Stomach (tissue), 19 donors: ENCODE results near the gene OVOL2. TPM values are rescaled to one million over a fixed set of nuclear protein-coding genes. Genes with fewer than 3 reads are reported as not detected.
A peak's percentile ranks its signal among the peaks of the same experiment; 100 is the strongest.
"Not testable (repeated sequence)": the region's sequence is repeated elsewhere in the genome, so short reads cannot be mapped to it uniquely, and the experiment has no call there.

ENCODE experiments used
- DNase-seq, 2 donors: peaks; one replicate each; pipeline versions ENCODE4 v3.0.0 to v3.0.0-alpha.2; 2013 to 2019
- H3K27ac ChIP-seq, 5 donors: fragments of 200-600 bp in 4 of 5; sonication (generic) in 4 of 5; one replicate each; pipeline ENCODE4 v1.5.1; 2013 to 2019; ENCODE audit warnings: mild to moderate bottlenecking in 1 of 5, moderate library complexity in 1 of 5
- H3K27me3 ChIP-seq, 3 donors: fragments of 200-600 bp; sonication (generic); one replicate each; pipeline ENCODE4 v1.5.1; 2017 to 2019; ENCODE audit warnings: mixed run types in 1 of 3
- H3K36me3 ChIP-seq, 4 donors: fragments of 200-600 bp; sonication (generic); 1 replicate in 3 of 4; 2 replicates in 1 of 4; pipeline ENCODE4 v1.5.1; 2016 to 2019
- H3K4me1 ChIP-seq, 4 donors: fragments of 200-600 bp; sonication (generic); one replicate each; pipeline ENCODE4 v1.5.1; 2016 to 2019
- H3K4me3 ChIP-seq, 4 donors: fragments of 200-600 bp; sonication (generic) in 3 of 4; one replicate each; pipeline ENCODE4 v1.5.1; 2016 to 2019; ENCODE audit warnings: mild to moderate bottlenecking in 1 of 4
- H3K9me3 ChIP-seq, 4 donors: fragments of 200-600 bp; sonication (generic); one replicate each; pipeline ENCODE4 v1.5.1; 2016 to 2019
- CTCF ChIP-seq, 7 experiments: fragments of 450-650 bp in 4 of 7; fragments of 200-600 bp in 3 of 7; sonication (generic) in 3 of 7; IDR thresholded peaks; one replicate each; pipeline ENCODE4 v1.5.1; 2016 to 2019; ENCODE audit warnings: antibody characterized with exemption in 7 of 7, control low read depth in 2 of 7, mild to moderate bottlenecking in 1 of 7
- EP300 ChIP-seq: sonication (generic); formaldehyde crosslinking; IDR thresholded peaks from one replicate; pipeline ENCODE4 v1.6.1; 2017; ENCODE audit warnings: antibody characterized with exemption
- POLR2A ChIP-seq, 4 donors: fragments of 450-650 bp; IDR thresholded peaks; one replicate each; pipeline ENCODE4 v1.6.1; 2016; ENCODE audit warnings: antibody characterized with exemption in 4 of 4, control low read depth in 2 of 4, mild to moderate bottlenecking in 1 of 4, moderate library complexity in 1 of 4
- POLR2AphosphoS5 ChIP-seq, 3 donors: sonication (generic); formaldehyde crosslinking; IDR thresholded peaks; one replicate each; pipeline ENCODE4 v1.6.1; 2016; ENCODE audit warnings: antibody characterized with exemption in 3 of 3
- WGBS, 5 donors: extraction: QIAGEN DNeasy Blood & Tissue Kit in 3 of 5; methylation state at CpG; one replicate each; pipeline versions ENCODE4 v1.1.5 to v1.1.7; 2013 to 2018; 5-methylcytosine and 5-hydroxymethylcytosine counted together
- intact Hi-C: fragments of 100-400 bp; cut with DNase I; formaldehyde crosslinking; loops from one replicate; pipeline ENCODE4 v1.15.1; 2023; ENCODE audit warnings: low total_unique reads
- long read RNA-seq, 10 donors: transcript quantifications; one replicate each; lab custom pipeline, GENCODE V29; 2026
- polyA plus RNA-seq, 3 donors: library from polyadenylated mRNA; stranded (reverse); fragments of 200-250 nt; gene quantifications; one replicate each; pipeline ENCODE4 v1.2.3, GENCODE V29; 2013
- total RNA-seq, 5 donors: library from RNA; depleted of rRNA; stranded (reverse); fragments of >200 nt; gene quantifications; one replicate each; pipeline versions ENCODE4 v1.1.0 to v1.2.3, GENCODE V29; 2014 to 2016
- donor health status: healthy with polysubstance abuse.
- donor health status: Bipolar disorder and iron deficiency.
- donor health status: healthy.

Gene OVOL2
- total RNA-seq (10 to 100 TPM; 10.7 to 58.3 (median 27.2) TPM), polyA plus RNA-seq (10 to 100 TPM in 1 of 3 donors, 1 to 10 TPM in 2; 5.0 to 16.0 (median 8.5) TPM)
- long read RNA-seq, donor 1, partial matches to known transcripts = 0 of 2 reads
- long read RNA-seq, donor 1, other reads (novel, unspliced or antisense) = 0 of 2 reads
- long read RNA-seq, donor 2, partial matches to known transcripts = 5 of 6 reads
- long read RNA-seq, donor 2, other reads (novel, unspliced or antisense) = 0 of 6 reads
- long read RNA-seq, donor 3 = 0 reads
- long read RNA-seq, donor 4 = 0 reads
- long read RNA-seq, donor 5, partial matches to known transcripts = 17 of 18 reads
- long read RNA-seq, donor 5, other reads (novel, unspliced or antisense) = 0 of 18 reads
- long read RNA-seq, donor 6, transcript OVOL2-201 (4 exons, 1,555 nt) = major isoform, 6 of 11 reads
- long read RNA-seq, donor 6, partial matches to known transcripts = 5 of 11 reads
- long read RNA-seq, donor 6, other reads (novel, unspliced or antisense) = 0 of 11 reads
- long read RNA-seq, donor 7, partial matches to known transcripts = 0 of 4 reads
- long read RNA-seq, donor 7, other reads (novel, unspliced or antisense) = 0 of 4 reads
- long read RNA-seq, donor 8, partial matches to known transcripts = 0 of 3 reads
- long read RNA-seq, donor 8, other reads (novel, unspliced or antisense) = 0 of 3 reads
- long read RNA-seq, donor 9, partial matches to known transcripts = 18 of 19 reads
- long read RNA-seq, donor 9, other reads (novel, unspliced or antisense) = 0 of 19 reads
- long read RNA-seq, donor 10, partial matches to known transcripts = 0 of 1 reads
- long read RNA-seq, donor 10, other reads (novel, unspliced or antisense) = 0 of 1 reads

DNA sequence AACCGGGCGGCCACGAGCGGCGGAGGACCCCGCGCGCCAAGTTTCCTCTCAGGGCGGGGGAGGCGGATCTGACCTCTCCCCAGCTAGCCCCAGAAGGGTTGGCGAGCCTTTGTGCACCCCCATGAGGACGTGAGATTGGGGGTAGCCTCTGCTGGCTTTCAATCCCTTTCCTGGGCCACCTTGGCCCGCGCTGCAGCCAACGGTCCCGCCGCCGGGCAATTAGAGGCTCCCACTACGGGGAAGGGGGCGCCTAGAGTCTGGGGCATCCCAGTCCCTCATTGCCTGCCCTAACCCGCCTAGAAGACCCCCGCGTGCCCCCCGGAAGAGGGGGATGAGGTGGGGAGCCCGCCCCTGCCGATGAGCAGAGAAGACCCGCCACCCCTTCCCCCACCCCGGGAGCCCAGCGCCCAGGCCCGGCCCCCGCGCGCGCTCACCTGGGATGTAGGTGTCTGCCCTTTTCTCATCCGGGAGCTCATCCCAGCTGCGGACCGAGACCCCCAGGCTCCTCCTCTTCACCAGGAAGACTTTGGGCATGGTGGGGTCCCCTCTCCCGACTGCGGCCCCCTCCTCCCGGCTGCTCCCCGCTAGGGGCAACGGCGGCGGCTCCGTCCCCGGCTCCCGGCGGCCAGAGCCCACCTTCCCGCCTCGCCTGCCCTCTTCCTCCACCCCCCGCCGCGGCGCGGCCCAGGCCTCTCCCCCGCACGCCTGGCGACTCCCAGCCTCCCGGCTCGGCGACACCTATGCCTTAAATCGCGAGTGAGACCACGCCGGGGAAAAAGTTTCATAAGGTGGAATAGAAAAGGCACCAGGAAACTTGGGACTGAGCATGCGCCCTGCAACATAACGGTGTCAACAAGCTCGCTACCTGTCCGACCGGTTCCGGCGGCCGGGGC, at the start of gene OVOL2:
Gene OVOL2, minus strand, starts transcription at position 816 of the 893 bp plus-strand sequence. Its CDS starts 282 bp downstream, at position 534.
- 1 to 2% (median 2%) methylated on average over 37 to 73 of the region's 73 CpGs for WGBS, 5 donors
- Histone ChIP-seq H3K9me3 (no peaks in the 10 kb centered on the region), H3K4me3 (peak within 1 kb of the TSS; percentile 53 to 70 (median 62)), H3K27me3 (peaks cover 9 to 93% (median 45%) of the 10 kb centered on the region in 3 donors), H3K27ac (peak within 1 kb of the TSS; percentile 86 to 95 (median 89)), H3K4me1 (peaks cover 40 to 67% (median 51%) of the 10 kb centered on the region in 4 donors), H3K36me3 (no peaks in the 10 kb centered on the region)
- no peak for TF ChIP-seq POLR2A (IDR thresholded peaks at IDR 0.05)
- peak in 2 of 3 donors; percentile 54 to 78 for TF ChIP-seq POLR2AphosphoS5 (IDR thresholded peaks at IDR 0.05)
- DNase-seq = peak; percentile 95
- intact Hi-C loops = no loop called here

- Histone ChIP-seq H3K9me3 (no peaks in the 10 kb centered on the region), H3K4me1 (peaks cover 0 to 26% (median 17%) of the 10 kb centered on the region in 4 donors), H3K36me3 (no peaks in the 10 kb centered on the region), H3K4me3 (no peak overlapping the region), H3K27me3 (peaks cover 0 to 4% (median 0%) of the 10 kb centered on the region in 3 donors), H3K27ac (peak overlapping the region in 1 of 5 donors; percentile 61)
- WGBS, 5 donors = 14 to 57% (median 32%) methylated on average over 1 of the region's 1 CpG
- TF ChIP-seq POLR2A (IDR thresholded peaks at IDR 0.05) = no peak
- no peak for TF ChIP-seq EP300
- peak in 1 of 3 donors; percentile 22 for TF ChIP-seq POLR2AphosphoS5 (IDR thresholded peaks at IDR 0.05)
- TF ChIP-seq CTCF (IDR thresholded peaks at IDR 0.05) = no peak
- peak; percentile 49 to 60 for DNase-seq
- intact Hi-C loops = no loop called here
Observed at GRCh38 chr20:18103497-18103896, 45.8 kb upstream of the OVOL2 start.

DNA sequence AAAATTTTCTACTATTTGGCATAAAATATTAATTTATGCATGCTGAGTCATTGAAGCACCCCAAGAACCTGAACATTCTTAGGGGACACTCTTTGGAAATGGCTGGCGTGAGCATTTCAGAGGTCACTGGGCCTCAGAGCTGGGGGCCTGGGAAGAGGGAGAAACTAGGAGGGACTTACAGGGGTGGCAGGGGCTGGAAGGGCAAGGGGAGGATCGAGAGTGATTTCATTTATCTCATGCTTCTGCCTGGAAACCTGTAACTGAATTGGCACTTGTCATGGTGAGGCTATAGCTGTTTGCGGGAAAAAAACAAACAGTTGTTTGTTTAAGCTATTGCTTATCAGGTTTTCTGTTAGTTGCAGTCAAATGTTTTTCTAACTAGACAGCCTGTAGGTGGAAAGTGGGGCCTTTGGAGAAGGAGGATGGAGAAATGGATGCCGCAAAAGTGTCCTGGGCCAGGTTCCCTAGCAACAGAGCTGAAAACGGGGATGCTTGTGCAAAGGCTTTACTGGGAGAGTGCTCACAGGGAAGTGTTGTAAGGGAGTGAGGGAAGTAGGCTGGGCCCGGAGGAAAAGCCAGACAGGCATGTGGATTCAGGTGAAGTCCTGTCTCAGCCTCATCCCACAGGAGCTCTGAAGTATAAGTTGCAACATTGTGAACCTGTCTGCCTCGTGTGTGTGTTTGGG, 43.6 kb upstream of the OVOL2 start:
- DNase-seq = no peak
- WGBS, 5 donors = 37 to 43% (median 41%) methylated on average over 7 of the region's 7 CpGs
- intact Hi-C loops = no loop called here
- H3K27me3 ChIP-seq = peaks cover 0 to 5% (median 0%) of the 10 kb centered on the region in 3 donors
- peaks cover 0 to 26% (median 17%) of the 10 kb centered on the region in 4 donors for H3K4me1 ChIP-seq
- no peak overlapping the region for H3K4me3 ChIP-seq
- no peaks in the 10 kb centered on the region for H3K36me3 ChIP-seq
- no peak overlapping the region for H3K27ac ChIP-seq
- no peak for TF ChIP-seq POLR2A (IDR thresholded peaks at IDR 0.05)
- TF ChIP-seq CTCF (IDR thresholded peaks at IDR 0.05) = no peak
- TF ChIP-seq POLR2AphosphoS5 (IDR thresholded peaks at IDR 0.05) = no peak
- H3K9me3 ChIP-seq = no peaks in the 10 kb centered on the region

DNA sequence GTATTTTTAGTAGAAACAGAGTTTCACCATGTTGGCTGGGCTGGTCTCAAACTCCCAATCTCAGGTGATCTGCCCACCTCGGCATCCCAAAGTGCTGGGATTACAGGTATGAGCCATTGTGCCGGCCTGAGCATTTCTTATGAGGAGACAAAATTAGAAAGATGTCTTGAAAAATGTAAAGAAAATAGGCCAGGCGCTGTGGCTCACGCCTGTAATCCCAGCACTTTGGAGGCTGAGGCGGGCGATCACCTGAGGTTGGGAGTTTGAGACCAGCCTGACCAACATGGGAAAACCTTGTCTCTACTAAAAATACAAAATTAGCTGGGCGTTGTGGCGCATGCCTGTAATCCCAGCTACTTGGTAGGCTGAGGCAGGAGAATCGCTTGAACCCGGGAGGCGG, 42.9 kb upstream of the OVOL2 start:
- H3K27ac ChIP-seq, intact Hi-C loops, H3K4me3 ChIP-seq, H3K27me3 ChIP-seq, H3K36me3 ChIP-seq, H3K9me3 ChIP-seq, DNase-seq: not testable (repeated sequence)
- peaks cover 0 to 26% (median 17%) of the 10 kb centered on the region in 4 donors for H3K4me1 ChIP-seq
- WGBS, 5 donors = 93 to 98% (median 97%) methylated on average over 11 of the region's 11 CpGs
